Epithelial cell of proximal tubule (primary cell): Measurements from ENCODE around the gene RBM12. TPM values are rescaled to one million over a fixed set of nuclear protein-coding genes. Genes with fewer than 3 reads are reported as not detected.
"Not testable (repeated sequence)": the region's sequence is repeated elsewhere in the genome, so short reads cannot be mapped to it uniquely, and the experiment has no call there.

Experiments
- DNase-seq: peaks from one replicate; pipeline ENCODE4 v3.0.0-alpha.2; 2011; ENCODE audit warnings: low read depth
- H3K4me3 ChIP-seq: 2 replicates; pipeline ENCODE4 v1.5.1; 2011; ENCODE audit warnings: low read depth, mild to moderate bottlenecking, low read length
- total RNA-seq: library from RNA; depleted of rRNA; stranded (reverse); fragments of >200 nt; gene quantifications from 2 replicates; pipeline ENCODE4 v1.2.3, GENCODE V29; 2015
- TF ChIP-seq, protein P1 (sequence below): conservative IDR thresholded peaks from 2 replicates; pipeline ENCODE4 v1.5.1; 2012; ENCODE audit warnings: low read depth, mild to moderate bottlenecking, low read length

RBM12 gene
- total RNA-seq, 1 donor from 2014 or later, result 47.3 TPM

DNA sequence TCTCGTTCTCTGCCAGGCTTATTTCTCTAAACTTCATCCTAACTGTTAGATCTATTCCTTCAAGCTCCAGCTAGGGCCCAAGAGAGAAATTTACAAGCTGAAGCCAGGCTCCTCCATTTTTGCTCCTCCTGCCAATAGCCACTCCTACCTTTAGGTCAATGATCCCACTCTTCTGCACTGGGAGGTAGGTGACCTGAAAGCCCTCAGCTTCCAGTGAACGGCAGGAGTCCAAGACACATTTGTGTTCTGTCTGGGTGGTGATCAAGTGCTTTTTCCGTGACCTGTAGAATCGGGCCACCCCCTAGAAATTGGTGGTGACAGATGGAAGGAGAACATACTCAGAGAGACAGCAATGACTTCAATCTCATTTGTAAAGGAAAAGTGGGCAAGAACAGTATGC, 25.6 kb upstream of the RBM12 start:
- TF ChIP-seq, protein P1, sequence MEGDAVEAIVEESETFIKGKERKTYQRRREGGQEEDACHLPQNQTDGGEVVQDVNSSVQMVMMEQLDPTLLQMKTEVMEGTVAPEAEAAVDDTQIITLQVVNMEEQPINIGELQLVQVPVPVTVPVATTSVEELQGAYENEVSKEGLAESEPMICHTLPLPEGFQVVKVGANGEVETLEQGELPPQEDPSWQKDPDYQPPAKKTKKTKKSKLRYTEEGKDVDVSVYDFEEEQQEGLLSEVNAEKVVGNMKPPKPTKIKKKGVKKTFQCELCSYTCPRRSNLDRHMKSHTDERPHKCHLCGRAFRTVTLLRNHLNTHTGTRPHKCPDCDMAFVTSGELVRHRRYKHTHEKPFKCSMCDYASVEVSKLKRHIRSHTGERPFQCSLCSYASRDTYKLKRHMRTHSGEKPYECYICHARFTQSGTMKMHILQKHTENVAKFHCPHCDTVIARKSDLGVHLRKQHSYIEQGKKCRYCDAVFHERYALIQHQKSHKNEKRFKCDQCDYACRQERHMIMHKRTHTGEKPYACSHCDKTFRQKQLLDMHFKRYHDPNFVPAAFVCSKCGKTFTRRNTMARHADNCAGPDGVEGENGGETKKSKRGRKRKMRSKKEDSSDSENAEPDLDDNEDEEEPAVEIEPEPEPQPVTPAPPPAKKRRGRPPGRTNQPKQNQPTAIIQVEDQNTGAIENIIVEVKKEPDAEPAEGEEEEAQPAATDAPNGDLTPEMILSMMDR, result no peak
- H3K4me3 ChIP-seq, result no peak overlapping the region
- no peak for DNase-seq

DNA sequence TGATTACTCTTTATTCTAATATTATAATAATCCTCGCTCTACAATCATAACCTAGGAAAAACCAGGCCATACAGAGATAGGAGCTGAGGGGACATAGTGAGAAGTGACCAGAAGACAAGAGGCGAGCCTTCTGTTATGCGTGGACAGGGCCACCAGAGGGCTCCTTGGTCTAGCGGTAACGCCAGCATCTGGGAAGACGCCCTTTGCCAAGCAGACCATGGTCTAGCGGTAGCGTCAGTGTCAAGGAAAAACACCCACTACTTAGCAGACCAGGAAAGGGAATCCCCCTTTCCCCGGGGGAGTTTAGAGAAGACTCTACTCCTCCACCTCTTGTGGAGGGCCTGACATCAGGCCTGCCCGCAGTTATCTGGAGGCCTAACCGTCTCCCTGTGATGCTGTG, 22.2 kb upstream of the RBM12 start:
- TF ChIP-seq, protein P1, result peak; percentile 26
- H3K4me3 ChIP-seq, DNase-seq: not testable (repeated sequence)

DNA sequence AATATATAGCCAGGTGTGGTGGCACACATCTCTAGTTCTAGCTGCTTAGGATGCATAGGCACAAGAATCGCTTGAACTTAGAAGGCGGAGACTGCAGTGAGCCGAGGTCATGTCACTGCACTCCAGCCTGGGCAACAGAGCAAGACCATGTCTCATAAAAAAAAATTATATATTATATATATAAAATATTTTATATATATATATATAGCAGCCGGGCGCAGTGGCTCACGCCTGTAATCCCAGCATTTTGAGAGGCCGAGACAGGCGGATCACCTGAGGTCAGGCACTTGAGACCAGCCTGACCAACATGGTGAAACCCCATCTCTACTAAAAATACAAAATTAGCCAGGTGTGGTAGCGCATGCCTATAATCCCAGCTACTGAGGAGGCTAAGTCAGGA, 20.7 kb upstream of the RBM12 start:
- not testable (repeated sequence) for H3K4me3 ChIP-seq, DNase-seq

DNA sequence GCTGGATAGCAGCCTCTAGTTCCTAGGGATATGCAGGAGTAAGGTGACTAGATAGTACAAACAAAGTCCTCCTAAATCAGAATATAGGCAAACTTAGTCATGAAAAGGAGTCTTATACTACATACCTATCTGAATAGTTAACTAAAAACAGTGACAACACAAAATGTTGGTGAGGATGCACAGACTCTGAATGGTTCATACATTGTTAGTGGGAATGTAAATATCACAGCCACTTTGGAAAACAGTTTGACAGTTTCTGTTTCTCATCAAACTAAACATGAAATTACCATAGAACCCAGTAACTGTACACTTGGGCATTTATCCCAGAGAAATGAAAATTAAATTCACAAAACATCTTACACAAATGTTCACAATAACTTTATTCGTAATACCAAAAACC, 17.3 kb upstream of the RBM12 start:
- no peak overlapping the region for H3K4me3 ChIP-seq
- TF ChIP-seq, protein P1, result no peak
- DNase-seq, result no peak

DNA sequence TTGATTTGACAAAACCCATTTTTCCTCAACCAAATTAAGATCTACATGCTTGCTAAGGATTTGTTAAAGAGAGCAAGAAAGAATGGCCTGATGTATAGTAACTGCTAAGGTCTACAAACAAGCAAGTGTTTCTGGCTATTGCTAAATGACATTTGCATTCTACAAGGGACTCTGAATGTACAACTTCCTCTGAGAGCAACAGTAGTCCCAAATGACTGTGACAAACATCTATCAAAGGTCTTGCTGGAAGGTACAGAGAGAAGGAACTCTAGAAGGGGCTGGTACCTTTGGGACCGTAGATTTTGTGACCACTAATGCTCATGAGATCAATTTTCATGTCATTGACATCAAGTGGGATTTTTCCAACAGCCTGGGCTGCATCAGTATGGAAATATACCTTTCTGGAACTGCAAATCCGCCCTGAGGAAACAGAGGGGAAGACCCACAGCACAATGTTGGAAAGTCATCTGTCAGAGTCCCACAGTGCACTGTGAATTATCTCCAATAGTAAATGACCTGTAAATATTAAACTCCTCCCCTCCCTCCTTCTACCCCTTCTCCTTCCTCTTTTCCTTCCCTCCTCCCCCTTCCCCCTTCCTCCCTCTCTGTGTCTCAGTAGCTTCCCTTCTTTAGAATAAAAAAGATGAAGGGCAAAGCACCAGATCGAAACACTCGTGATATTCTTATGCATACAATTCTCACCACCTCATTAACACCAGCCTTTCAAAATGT, 15.9 kb upstream of the RBM12 start:
- DNase-seq, result no peak
- no peak overlapping the region for H3K4me3 ChIP-seq
- TF ChIP-seq, protein P1, result no peak

DNA sequence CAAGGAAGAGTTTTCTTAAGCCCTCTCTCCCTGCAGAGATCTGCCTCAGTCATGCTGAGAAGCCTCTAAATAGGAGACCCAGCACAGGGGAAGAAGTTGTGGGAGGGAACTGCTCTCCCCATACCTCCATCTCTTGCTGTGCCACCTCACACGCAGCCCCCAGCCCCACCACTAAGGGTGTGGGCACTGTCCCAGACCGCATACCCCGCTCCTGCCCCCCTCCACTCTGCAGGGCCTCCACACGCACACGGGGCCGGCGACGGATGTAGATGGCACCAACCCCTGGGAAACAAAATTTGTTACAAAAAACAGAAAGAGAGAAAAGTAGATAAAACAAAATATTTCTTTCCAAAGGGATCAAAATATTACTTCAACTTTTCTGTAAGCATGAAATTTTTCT, 10.2 kb upstream of the RBM12 start:
- no peak overlapping the region for H3K4me3 ChIP-seq
- no peak for DNase-seq
- TF ChIP-seq, protein P1, result no peak

DNA sequence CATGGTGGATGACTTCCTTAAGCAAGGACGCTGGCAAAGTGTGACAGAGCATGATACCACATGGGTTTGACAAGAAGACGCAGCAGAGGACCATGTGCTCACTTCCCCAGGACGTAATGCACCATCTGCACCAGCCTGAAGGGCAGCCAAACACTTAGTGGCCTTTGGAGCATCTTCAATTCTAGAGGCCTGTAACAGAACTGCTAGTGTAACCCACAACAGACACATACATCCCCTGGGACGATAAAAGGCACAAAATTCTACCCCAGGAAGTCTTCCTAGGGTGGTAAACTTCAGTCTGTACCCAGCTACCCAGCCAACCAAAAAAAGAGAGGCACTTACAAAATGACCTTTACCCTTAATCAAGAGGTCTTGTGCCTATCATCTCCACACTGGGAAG, 9.2 kb upstream of the RBM12 start:
- no peak for DNase-seq
- H3K4me3 ChIP-seq, result no peak overlapping the region
- TF ChIP-seq, protein P1, result no peak
